Hepatocyte (in vitro differentiated cells): ENCODE results near the gene MRPL36. TPM values are rescaled to one million over a fixed set of nuclear protein-coding genes. Genes with fewer than 3 reads are reported as not detected.

Source experiments
- DNase-seq: peaks from one replicate; pipeline ENCODE4 v3.0.0-alpha.2; 2016; ENCODE audit warnings: low spot score
- H2AFZ ChIP-seq: fragments of 200-600 bp; sonication (generic); 2 replicates; pipeline ENCODE4 v1.6.0; 2016; ENCODE audit warnings: antibody characterized with exemption, mild to moderate bottlenecking
- H3K27ac ChIP-seq: fragments of 200-600 bp; sonication (generic); 2 replicates; pipeline ENCODE4 v1.5.1; 2016; ENCODE audit warnings: mild to moderate bottlenecking
- H3K27me3 ChIP-seq: fragments of 200-600 bp; sonication (generic); 2 replicates; pipeline ENCODE4 v1.6.1; 2016
- H3K36me3 ChIP-seq: fragments of 200-600 bp; sonication (generic); replicated peaks from 2 replicates; pipeline ENCODE4 v1.5.1; 2016; ENCODE audit warnings: low read depth; ENCODE audit not compliant: insufficient read depth
- H3K4me1 ChIP-seq: fragments of 200-600 bp; sonication (generic); 2 replicates; pipeline ENCODE4 v1.5.1; 2016; ENCODE audit warnings: mild to moderate bottlenecking, moderate library complexity; ENCODE audit not compliant: insufficient read depth
- H3K4me2 ChIP-seq: fragments of 200-600 bp; sonication (generic); 2 replicates; pipeline ENCODE4 v1.6.0; 2016
- H3K4me3 ChIP-seq: fragments of 200-600 bp; sonication (generic); 2 replicates; pipeline ENCODE4 v1.5.1; 2016; ENCODE audit warnings: mild to moderate bottlenecking
- H3K79me2 ChIP-seq: fragments of 200-600 bp; sonication (generic); 2 replicates; pipeline ENCODE4 v1.6.0; 2017; ENCODE audit warnings: mild to moderate bottlenecking
- H3K9me2 ChIP-seq: fragments of 200-600 bp; sonication (generic); replicated peaks from 2 replicates; pipeline ENCODE4 v1.6.0; 2017; ENCODE audit warnings: mild to moderate bottlenecking; ENCODE audit not compliant: insufficient read depth
- H3K9me3 ChIP-seq: fragments of 200-600 bp; sonication (generic); 2 replicates; pipeline ENCODE4 v1.5.1; 2016; ENCODE audit warnings: low read depth, mild to moderate bottlenecking
- H4K20me1 ChIP-seq: fragments of 200-600 bp; sonication (generic); 2 replicates; pipeline ENCODE4 v1.6.0; 2016; ENCODE audit warnings: mild to moderate bottlenecking; ENCODE audit not compliant: insufficient read depth, poor library complexity, severe bottlenecking
- CTCF ChIP-seq: fragments of 200-600 bp; sonication (generic); IDR thresholded peaks from 2 replicates; pipeline ENCODE4 v1.5.1; 2016; ENCODE audit warnings: antibody characterized with exemption, mild to moderate bottlenecking; ENCODE audit not compliant: poor library complexity
- EZH2 ChIP-seq: fragments of 200-600 bp; sonication (generic); IDR thresholded peaks from 2 replicates; pipeline ENCODE4 v1.6.1; 2016; ENCODE audit warnings: antibody characterized with exemption, mild to moderate bottlenecking, borderline replicate concordance
- EZH2phosphoT487 ChIP-seq: fragments of 200-600 bp; sonication (generic); IDR thresholded peaks from one replicate; pipeline ENCODE4 v1.6.1; 2018; ENCODE audit warnings: antibody characterized with exemption, mild to moderate bottlenecking, low read depth, moderate library complexity; ENCODE audit not compliant: unreplicated experiment, severe bottlenecking
- whole genome bisulfite sequencing: methylation state at CpG from one replicate; pipeline ENCODE4 v1.1.6; 2016; ENCODE audit warnings: low lambda C conversion rate; ENCODE audit errors: missing lambda C conversion rate; 5-methylcytosine and 5-hydroxymethylcytosine counted together
- polyA plus RNA-seq: library from polyadenylated mRNA; unstranded; fragments of >200 nt; fragmentation: Nextera tagmentation; extraction: Ambion mirVana; gene quantifications from 2 replicates; pipeline ENCODE4 v1.2.1, GENCODE V29; 2016
- total RNA-seq: library from RNA; depleted of rRNA; stranded (reverse); fragments of >200 nt; gene quantifications from 2 replicates; pipeline ENCODE4 v1.2.3, GENCODE V29; 2014

The MRPL36 gene
- total and polyA plus RNA-seq, 2 experiments from 2014 or later = 25.6 to 107 TPM

- no peak for TF ChIP-seq CTCF
- no peak for TF ChIP-seq EZH2phosphoT487
- TF ChIP-seq EZH2 = no peak
- H3K79me2 ChIP-seq = no peaks in the 10 kb centered on the region
- H4K20me1 ChIP-seq = no peaks in the 10 kb centered on the region
- H3K27me3 ChIP-seq = no peaks in the 10 kb centered on the region
- no peaks in the 10 kb centered on the region for H3K36me3 ChIP-seq
- H3K9me2 ChIP-seq = no peaks in the 10 kb centered on the region
- no peaks in the 10 kb centered on the region for H3K4me1 ChIP-seq
- 78% methylated on average over 13 of the region's 13 CpGs for WGBS
- H3K27ac ChIP-seq = no peak overlapping the region
- H2AFZ ChIP-seq = no peak overlapping the region
- no peak overlapping the region for H3K4me2 ChIP-seq
- H3K9me3 ChIP-seq = no peaks in the 10 kb centered on the region
- no peak for DNase-seq
- no peak overlapping the region for H3K4me3 ChIP-seq
Observed at GRCh38 chr5:1759378-1759970, 40.2 kb downstream of the MRPL36 start.

GRCh38 chr5:1758574-1758973 is 41.1 kb downstream of the MRPL36 start:
- Histone ChIP-seq H3K27ac (no peak overlapping the region), H3K79me2 (no peaks in the 10 kb centered on the region), H3K9me2 (no peaks in the 10 kb centered on the region), H3K36me3 (no peaks in the 10 kb centered on the region), H3K4me1 (no peaks in the 10 kb centered on the region), H3K9me3 (no peaks in the 10 kb centered on the region), H3K4me3 (no peak overlapping the region), H3K4me2 (no peak overlapping the region), H2AFZ (no peak overlapping the region), H3K27me3 (no peaks in the 10 kb centered on the region), H4K20me1 (no peaks in the 10 kb centered on the region)
- no peak for DNase-seq
- TF ChIP-seq CTCF (no peak), EZH2 (no peak), EZH2phosphoT487 (no peak)
- WGBS = 79% methylated on average over 3 of the region's 3 CpGs

GRCh38 chr5:1757511-1757910 is 42.1 kb downstream of the MRPL36 start:
- Histone ChIP-seq H3K27me3 (no peaks in the 10 kb centered on the region), H3K79me2 (no peaks in the 10 kb centered on the region), H3K4me2 (no peak overlapping the region), H3K9me2 (no peaks in the 10 kb centered on the region), H3K9me3 (no peaks in the 10 kb centered on the region), H2AFZ (no peak overlapping the region), H3K27ac (no peak overlapping the region), H4K20me1 (no peaks in the 10 kb centered on the region), H3K36me3 (no peaks in the 10 kb centered on the region), H3K4me3 (no peak overlapping the region), H3K4me1 (no peaks in the 10 kb centered on the region)
- TF ChIP-seq EZH2 (no peak), EZH2phosphoT487 (no peak), CTCF (no peak)
- DNase-seq = no peak
- 89% methylated on average over 10 of the region's 10 CpGs for WGBS

- no peaks in the 10 kb centered on the region for H4K20me1 ChIP-seq
- TF ChIP-seq CTCF = no peak
- TF ChIP-seq EZH2 = no peak
- no peak for TF ChIP-seq EZH2phosphoT487
- H3K4me1 ChIP-seq = no peaks in the 10 kb centered on the region
- no peak overlapping the region for H3K4me3 ChIP-seq
- DNase-seq = no peak
- H3K27me3 ChIP-seq = no peaks in the 10 kb centered on the region
- H3K27ac ChIP-seq = no peak overlapping the region
- WGBS = 86% methylated on average over 11 of the region's 11 CpGs
- H3K4me2 ChIP-seq = no peak overlapping the region
- H3K36me3 ChIP-seq = no peaks in the 10 kb centered on the region
- H3K9me2 ChIP-seq = no peaks in the 10 kb centered on the region
- no peaks in the 10 kb centered on the region for H3K9me3 ChIP-seq
- no peak overlapping the region for H2AFZ ChIP-seq
- no peaks in the 10 kb centered on the region for H3K79me2 ChIP-seq
Observed at GRCh38 chr5:1756481-1756880, 43.2 kb downstream of the MRPL36 start.
